ENCODE measurements around the gene PTPN13.

Gene PTPN13

DNA sequence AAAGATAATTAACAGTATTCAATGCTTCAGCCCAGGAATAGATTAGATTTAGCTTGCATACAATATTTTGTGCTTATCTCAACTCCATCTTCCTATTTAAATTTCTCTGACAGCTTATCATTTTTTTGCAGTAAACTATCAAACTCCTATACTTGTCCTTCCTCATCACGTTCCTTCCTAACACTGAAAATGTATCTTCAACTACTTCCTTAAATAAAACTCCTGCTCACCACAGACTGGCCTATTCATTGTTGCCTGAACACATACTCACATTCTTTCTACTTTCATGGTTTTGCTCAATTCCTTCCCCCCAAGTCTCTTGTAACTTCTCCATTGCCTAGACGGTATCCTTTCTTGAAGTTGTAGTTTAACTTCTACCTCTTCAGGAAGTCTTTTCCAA is 28.5 kb upstream of the PTPN13 start:
- no peak for DNase-seq (ENCODE audit: low spot score)
- in situ Hi-C loops (cut with MboI; ENCODE audit: low pct_unique_long_range_greater_than_20kb, low sequenced_read_pairs, unreplicated experiment): no loop called here
- TF ChIP-seq, protein P1, sequence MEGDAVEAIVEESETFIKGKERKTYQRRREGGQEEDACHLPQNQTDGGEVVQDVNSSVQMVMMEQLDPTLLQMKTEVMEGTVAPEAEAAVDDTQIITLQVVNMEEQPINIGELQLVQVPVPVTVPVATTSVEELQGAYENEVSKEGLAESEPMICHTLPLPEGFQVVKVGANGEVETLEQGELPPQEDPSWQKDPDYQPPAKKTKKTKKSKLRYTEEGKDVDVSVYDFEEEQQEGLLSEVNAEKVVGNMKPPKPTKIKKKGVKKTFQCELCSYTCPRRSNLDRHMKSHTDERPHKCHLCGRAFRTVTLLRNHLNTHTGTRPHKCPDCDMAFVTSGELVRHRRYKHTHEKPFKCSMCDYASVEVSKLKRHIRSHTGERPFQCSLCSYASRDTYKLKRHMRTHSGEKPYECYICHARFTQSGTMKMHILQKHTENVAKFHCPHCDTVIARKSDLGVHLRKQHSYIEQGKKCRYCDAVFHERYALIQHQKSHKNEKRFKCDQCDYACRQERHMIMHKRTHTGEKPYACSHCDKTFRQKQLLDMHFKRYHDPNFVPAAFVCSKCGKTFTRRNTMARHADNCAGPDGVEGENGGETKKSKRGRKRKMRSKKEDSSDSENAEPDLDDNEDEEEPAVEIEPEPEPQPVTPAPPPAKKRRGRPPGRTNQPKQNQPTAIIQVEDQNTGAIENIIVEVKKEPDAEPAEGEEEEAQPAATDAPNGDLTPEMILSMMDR (IDR thresholded peaks at IDR 0.05; ENCODE audit: extremely low read depth, insufficient read depth, missing control alignments): no peak

- in situ Hi-C loops (cut with MboI; ENCODE audit: low pct_unique_long_range_greater_than_20kb, low sequenced_read_pairs, unreplicated experiment): no loop called here
- TF ChIP-seq, protein P1 (IDR thresholded peaks at IDR 0.05; ENCODE audit: extremely low read depth, insufficient read depth, missing control alignments): no peak
- DNase-seq (ENCODE audit: low spot score): no peak
Observed at GRCh38 chr4:86569103-86569870, 24.8 kb upstream of the PTPN13 start.

DNA sequence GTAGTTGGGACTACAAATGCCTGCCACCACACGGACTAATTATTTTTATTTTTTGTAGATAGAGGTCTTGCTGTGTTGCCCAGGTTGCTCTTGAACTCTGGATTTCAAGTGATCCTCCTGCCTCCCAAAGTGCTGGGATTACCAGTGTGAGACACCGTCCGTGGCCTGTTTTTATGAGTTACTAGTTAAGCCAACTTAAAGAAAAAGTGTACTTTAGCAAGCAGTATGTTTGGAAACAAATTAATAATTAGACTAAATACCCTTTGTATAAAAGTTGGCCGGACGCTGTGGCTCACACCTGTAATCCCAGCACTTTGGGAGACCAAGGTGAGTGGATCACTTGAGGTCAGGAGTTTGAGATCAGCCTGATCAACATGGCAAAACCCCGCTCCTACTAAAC is 14.2 kb upstream of the PTPN13 start:
- in situ Hi-C loops (cut with MboI; ENCODE audit: low pct_unique_long_range_greater_than_20kb, low sequenced_read_pairs, unreplicated experiment): no loop called here

GRCh38 chr4:86582410-86582809 is 11.7 kb upstream of the PTPN13 start:
- in situ Hi-C loops (cut with MboI; ENCODE audit: low pct_unique_long_range_greater_than_20kb, low sequenced_read_pairs, unreplicated experiment): no loop called here
- no peak for DNase-seq (ENCODE audit: low spot score)
- TF ChIP-seq, protein P1 (IDR thresholded peaks at IDR 0.05; ENCODE audit: extremely low read depth, insufficient read depth, missing control alignments): no peak

More for the DNA sequence above, 14.2 kb upstream of the PTPN13 start:
- DNase-seq (ENCODE audit: low spot score): no peak
- TF ChIP-seq, protein P1 (IDR thresholded peaks at IDR 0.05; ENCODE audit: extremely low read depth, insufficient read depth, missing control alignments): no peak

GRCh38 chr4:86586160-86586572 is 7.9 kb upstream of the PTPN13 start:
- no peak for DNase-seq (ENCODE audit: low spot score)

DNA sequence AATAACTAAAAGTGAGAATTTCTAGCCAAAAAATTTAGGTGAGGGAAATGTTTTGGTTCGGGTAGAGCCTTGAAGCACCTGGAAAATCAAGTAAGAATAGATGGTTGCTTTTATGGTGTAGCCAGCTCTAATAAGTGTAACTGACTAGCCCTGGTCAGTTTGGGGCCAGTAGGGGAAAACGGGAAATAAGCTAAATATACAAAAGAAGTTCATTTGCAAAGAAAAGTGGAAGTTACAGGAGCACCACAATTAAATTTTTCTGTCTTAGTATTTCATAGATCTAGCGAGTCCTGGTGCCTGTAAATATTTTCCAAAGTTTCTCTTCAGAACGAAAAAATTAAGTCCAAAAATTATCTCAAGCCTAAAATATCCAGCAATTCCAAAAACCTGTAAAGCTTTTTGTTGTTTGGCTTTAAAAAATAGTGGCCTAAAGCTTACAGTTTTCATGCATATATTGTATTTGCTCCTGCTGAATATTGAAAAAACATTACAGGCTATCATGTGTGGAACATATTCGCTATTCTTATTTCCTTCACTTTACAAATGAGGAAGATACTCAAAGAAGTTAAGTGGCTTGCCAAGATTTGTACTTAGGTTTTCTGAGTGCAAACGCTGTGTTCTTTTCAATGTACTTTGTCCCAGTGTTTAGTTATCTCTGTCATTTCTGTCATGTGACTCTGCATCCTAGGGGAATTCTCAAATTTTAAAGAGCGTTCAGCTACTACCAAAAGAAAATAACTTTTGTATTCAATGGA is 7.3 kb upstream of the PTPN13 start:
- DNase-seq (ENCODE audit: low spot score): no peak
- TF ChIP-seq, protein P1 (IDR thresholded peaks at IDR 0.05; ENCODE audit: extremely low read depth, insufficient read depth, missing control alignments): no peak
- in situ Hi-C loops (cut with MboI; ENCODE audit: low pct_unique_long_range_greater_than_20kb, low sequenced_read_pairs, unreplicated experiment): no loop called here

More at GRCh38 chr4:86586160-86586572, 7.9 kb upstream of the PTPN13 start:
- in situ Hi-C loops (cut with MboI; ENCODE audit: low pct_unique_long_range_greater_than_20kb, low sequenced_read_pairs, unreplicated experiment): no loop called here
- TF ChIP-seq, protein P1 (IDR thresholded peaks at IDR 0.05; ENCODE audit: extremely low read depth, insufficient read depth, missing control alignments): no peak
